ENCODE measurements around the gene CRYBA1. TPM values are rescaled to one million over a fixed set of nuclear protein-coding genes. Genes with fewer than 3 reads are reported as not detected.

CRYBA1 gene
- total and polyA plus RNA-seq, 2 of the 8 experiments (the other 6 are each of a cell fraction or from before 2014, with no cell fraction given), result not detected

DNA sequence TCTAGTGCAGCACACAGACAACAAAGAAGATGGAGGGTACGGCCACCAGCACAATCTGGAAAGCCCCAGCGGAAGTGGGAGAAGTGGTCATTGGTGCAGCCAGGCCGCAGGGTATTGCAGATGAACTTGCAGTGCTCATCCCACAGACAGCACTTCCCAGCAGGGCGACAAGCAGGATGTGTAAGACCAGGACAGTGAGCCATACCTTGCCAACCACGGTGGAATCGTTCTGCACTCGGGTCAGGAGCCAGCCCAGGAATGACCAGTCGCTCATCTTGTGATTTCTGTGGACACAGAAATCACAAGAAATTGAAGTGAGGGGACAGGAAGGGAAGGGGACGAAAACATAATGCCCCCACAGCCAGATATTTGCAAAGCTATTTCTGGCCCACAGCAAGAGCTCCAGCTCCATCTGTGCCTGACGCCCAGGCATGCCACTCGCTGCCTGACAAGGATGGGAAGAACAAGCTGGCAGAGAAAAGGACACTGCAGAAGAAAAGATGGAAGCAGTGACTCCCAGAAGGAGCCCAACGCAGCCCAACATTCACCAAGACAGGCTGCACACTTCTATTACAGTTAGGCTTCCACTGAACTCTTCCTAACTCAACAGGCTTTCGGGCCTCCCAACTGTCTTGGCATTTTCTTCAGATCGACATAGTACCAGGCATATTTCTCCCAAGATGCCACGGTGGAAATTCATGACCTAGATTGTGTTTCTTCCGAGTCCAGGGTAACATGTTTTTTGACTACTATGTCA is 49.0 kb upstream of the CRYBA1 start:
- no peaks in the 10 kb centered on the region for H3K27me3 ChIP-seq (replicated peaks in 1 of 4; ENCODE audit: control insufficient read depth in 3 of 4, extremely low read depth in 1 of 4, insufficient read depth in 3 of 4, low read length in 3 of 4)
- no peak overlapping the region for H2BK15ac ChIP-seq (ENCODE audit: low read length)
- DNase-seq (ENCODE audit: low read depth in 1 of 2, low spot score in 2 of 2) (no peak), FAIRE-seq (no peak)
- 0 out of 2 replicates have a peak overlapping the region, but pooled peaks have one; percentile 33 for H2AFZ ChIP-seq (ENCODE audit: low read length)
- H3K9me3 ChIP-seq (ENCODE audit: insufficient read depth in 2 of 2, low read depth in 1 of 2, low read length in 1 of 2), result no peaks in the 10 kb centered on the region
- H3K36me3 ChIP-seq (ENCODE audit: control insufficient read depth in 2 of 4, insufficient read depth in 4 of 4, low read length in 3 of 4), result no peaks in the 10 kb centered on the region
- H3K4me1 ChIP-seq (replicated peaks in 1 of 4; ENCODE audit: control insufficient read depth in 3 of 4, insufficient read depth in 4 of 4, low read length in 3 of 4), result peaks cover 0 to 3% (median 0%) of the 10 kb centered on the region in 4 experiments; a peak in 1 of 7 replicates
- no peak overlapping the region; the same call in 1 of the 2 replicates for H2BK5ac ChIP-seq (ENCODE audit: low read depth, low read length)
- no peak overlapping the region for H2BK20ac ChIP-seq (ENCODE audit: low read length)
- H4K91ac ChIP-seq (replicated peaks; ENCODE audit: insufficient read length, low read length), result no peak overlapping the region
- 90% methylated on average over 16 of the region's 16 CpGs; no CpG with 5 or more reads in 1 of the 2 experiments for WGBS, 2 experiments (ENCODE audit: extremely low coverage in 1 of 2, insufficient coverage in 1 of 2, insufficient read length in 1 of 2, insufficient replicate concordance in 2 of 2, low coverage in 1 of 2, low lambda C conversion rate in 2 of 2, missing lambda C conversion rate in 1 of 2)
- H3K56ac ChIP-seq (replicated peaks; ENCODE audit: insufficient read length, low read depth, low read length), result no peak overlapping the region
- no peaks in the 10 kb centered on the region for H4K20me1 ChIP-seq (replicated peaks in 1 of 2; ENCODE audit: control insufficient read depth in 1 of 2, insufficient read depth in 2 of 2, low read length in 2 of 2)
- H3K27ac ChIP-seq (ENCODE audit: low read depth, low read length), result no peak overlapping the region
- no peak overlapping the region for H3K18ac ChIP-seq (ENCODE audit: extremely low read depth, low read length)
- no peak overlapping the region for H4K5ac ChIP-seq (ENCODE audit: insufficient read length, low read depth, low read length)
- H3K79me2 ChIP-seq (ENCODE audit: control insufficient read depth in 1 of 2, insufficient read depth in 2 of 2, low read length in 2 of 2), result no peaks in the 10 kb centered on the region
- no peak overlapping the region for H3K23ac ChIP-seq (ENCODE audit: insufficient read length)
- H3K23me2 ChIP-seq (ENCODE audit: low read depth, low read length), result no peaks in the 10 kb centered on the region
- CTCF ChIA-PET (ENCODE audit: partially characterized antibody), result interaction anchor here (0.7 to 42.5 kb wide), 5 partner anchors 13 to 73 kb away, joined by 3 to 731 read pairs (median 7); no protein-coding TSS in a partner anchor
- H3K4ac ChIP-seq (replicated peaks; ENCODE audit: insufficient read length, low read depth, low read length), result no peak overlapping the region
- peak overlapping the region in 1 of 4 experiments; percentile 32; a peak in 1 of 7 replicates for H3K9ac ChIP-seq (replicated peaks in 1 of 4; ENCODE audit: extremely low read depth in 1 of 4, low read depth in 3 of 4, low read length in 3 of 4)
- no peak overlapping the region for H3K4me2 ChIP-seq (ENCODE audit: insufficient read depth in 1 of 2, low read depth in 2 of 2, low read length in 2 of 2)
- H2BK12ac ChIP-seq (ENCODE audit: low read depth, low read length), result no peak overlapping the region
- no peak overlapping the region for H3K4me3 ChIP-seq (ENCODE audit: extremely low read depth in 1 of 4, insufficient read depth in 2 of 4, low read depth in 3 of 4, low read length in 4 of 4)
- H2AK5ac ChIP-seq (ENCODE audit: low read depth, low read length), result no peak overlapping the region
- no peak overlapping the region for H3K14ac ChIP-seq (ENCODE audit: insufficient read length)
- H3K79me1 ChIP-seq (ENCODE audit: low read depth, low read length), result no peaks in the 10 kb centered on the region
- H2BK120ac ChIP-seq (replicated peaks; ENCODE audit: low read depth, low read length), result no peak overlapping the region
- POLR2A ChIA-PET (ENCODE audit: partially characterized antibody), result no interaction called here
- H4K8ac ChIP-seq (ENCODE audit: extremely low read depth, insufficient read depth, low read length), result no peak overlapping the region
- no peak for TF ChIP-seq POLR2A (IDR thresholded peaks at IDR 0.05; ENCODE audit: control extremely low read depth in 1 of 2, low read depth in 2 of 2, low read length in 2 of 2)
- no peak for TF ChIP-seq CTBP2 (IDR thresholded peaks at IDR 0.05; ENCODE audit: borderline replicate concordance, insufficient read depth, insufficient read length, low read length)
- no peak for TF ChIP-seq SAP30 (IDR thresholded peaks at IDR 0.05; ENCODE audit: insufficient read depth, insufficient replicate concordance, low read length)
- TF ChIP-seq, protein P1, sequence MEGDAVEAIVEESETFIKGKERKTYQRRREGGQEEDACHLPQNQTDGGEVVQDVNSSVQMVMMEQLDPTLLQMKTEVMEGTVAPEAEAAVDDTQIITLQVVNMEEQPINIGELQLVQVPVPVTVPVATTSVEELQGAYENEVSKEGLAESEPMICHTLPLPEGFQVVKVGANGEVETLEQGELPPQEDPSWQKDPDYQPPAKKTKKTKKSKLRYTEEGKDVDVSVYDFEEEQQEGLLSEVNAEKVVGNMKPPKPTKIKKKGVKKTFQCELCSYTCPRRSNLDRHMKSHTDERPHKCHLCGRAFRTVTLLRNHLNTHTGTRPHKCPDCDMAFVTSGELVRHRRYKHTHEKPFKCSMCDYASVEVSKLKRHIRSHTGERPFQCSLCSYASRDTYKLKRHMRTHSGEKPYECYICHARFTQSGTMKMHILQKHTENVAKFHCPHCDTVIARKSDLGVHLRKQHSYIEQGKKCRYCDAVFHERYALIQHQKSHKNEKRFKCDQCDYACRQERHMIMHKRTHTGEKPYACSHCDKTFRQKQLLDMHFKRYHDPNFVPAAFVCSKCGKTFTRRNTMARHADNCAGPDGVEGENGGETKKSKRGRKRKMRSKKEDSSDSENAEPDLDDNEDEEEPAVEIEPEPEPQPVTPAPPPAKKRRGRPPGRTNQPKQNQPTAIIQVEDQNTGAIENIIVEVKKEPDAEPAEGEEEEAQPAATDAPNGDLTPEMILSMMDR (IDR thresholded peaks at IDR 0.05; ENCODE audit: control extremely low read depth in 1 of 3, insufficient read depth in 1 of 3, low read depth in 1 of 3, low read length in 3 of 3), result no peak
- TF ChIP-seq SP4 (IDR thresholded peaks at IDR 0.05; ENCODE audit: low read length), result no peak
- no peak for TF ChIP-seq RNF2 (IDR thresholded peaks at IDR 0.05; ENCODE audit: borderline replicate concordance, low read depth, low read length, missing control alignments, poor library complexity, severe bottlenecking)
- TF ChIP-seq SRF (IDR thresholded peaks at IDR 0.05; ENCODE audit: low read depth, low read length), result no peak
- no peak for TF ChIP-seq NRF1 (IDR thresholded peaks at IDR 0.05; ENCODE audit: low read depth, low read length)
